Cardiac fibroblast (primary cell): Measurements from ENCODE around the gene NIT2.

ENCODE experiments used
- DNase-seq, 2 donors: peaks; one replicate each; pipeline versions ENCODE4 v3.0.0 to v3.0.0-alpha.2; 2010; ENCODE audit warnings: low read depth in 2 of 2
- H3K4me3 ChIP-seq, 2 donors: replicated peaks in 1 of 2; 1 replicate in 1 of 2; 2 replicates in 1 of 2; pipeline ENCODE4 v1.5.1; 2011; ENCODE audit warnings: low read depth in 2 of 2, low read length in 2 of 2, mild to moderate bottlenecking in 2 of 2, moderate library complexity in 1 of 2
- CTCF ChIP-seq: IDR thresholded peaks from one replicate; pipeline ENCODE4 v1.5.1; 2011; ENCODE audit warnings: low read depth, mild to moderate bottlenecking, low read length, inconsistent platforms

The NIT2 gene

GRCh38 chr3:100306695-100307094 is 27.9 kb upstream of the NIT2 start:
- H3K4me3 ChIP-seq = no peak overlapping the region
- no peak for DNase-seq
- no peak for TF ChIP-seq CTCF

GRCh38 chr3:100310355-100310965 is 24.1 kb upstream of the NIT2 start:
- no peak for TF ChIP-seq CTCF
- DNase-seq = no peak
- no peak overlapping the region for H3K4me3 ChIP-seq

GRCh38 chr3:100311011-100311410 is 23.5 kb upstream of the NIT2 start:
- TF ChIP-seq CTCF = no peak
- H3K4me3 ChIP-seq = no peak overlapping the region
- no peak for DNase-seq

- TF ChIP-seq CTCF = peak; percentile 64
- no peak overlapping the region for H3K4me3 ChIP-seq
- peak; percentile 80 to 85 for DNase-seq
These were observed 17.9 kb upstream of the NIT2 start for GRCh38 chr3:100316641-100317069.

GRCh38 chr3:100317912-100318311 is 16.6 kb upstream of the NIT2 start:
- DNase-seq = no peak
- TF ChIP-seq CTCF = no peak
- H3K4me3 ChIP-seq = no peak overlapping the region

GRCh38 chr3:100319951-100320350 is 14.6 kb upstream of the NIT2 start:
- no peak for TF ChIP-seq CTCF
- no peak overlapping the region for H3K4me3 ChIP-seq
- DNase-seq = no peak

GRCh38 chr3:100324044-100324443 is 10.5 kb upstream of the NIT2 start:
- TF ChIP-seq CTCF = no peak
- H3K4me3 ChIP-seq = no peak overlapping the region
- no peak for DNase-seq
